BE2C (cell line): ENCODE measurements around the gene RIMS3.

Experiments used
- DNase-seq: peaks from one replicate; pipeline ENCODE4 v3.0.0-alpha.2; 2020
- H3K27me3 ChIP-seq: fragments of 250-450 bp; sonication (Bioruptor Pico); 2 replicates; pipeline ENCODE4 v1.5.1; 2020; ENCODE audit warnings: mild to moderate bottlenecking
- H3K36me3 ChIP-seq: fragments of 250-450 bp; sonication (Bioruptor Pico); 2 replicates; pipeline ENCODE4 v1.5.1; 2020; ENCODE audit warnings: mild to moderate bottlenecking
- H3K4me1 ChIP-seq: fragments of 250-450 bp; sonication (Bioruptor Pico); 2 replicates; pipeline ENCODE4 v1.5.1; 2020
- H3K4me3 ChIP-seq: 2 replicates; pipeline ENCODE4 v1.5.1; 2011; ENCODE audit warnings: low read depth, low read length
- H3K9me3 ChIP-seq: fragments of 250-450 bp; sonication (Bioruptor Pico); 2 replicates; pipeline ENCODE4 v1.5.1; 2020
- TF ChIP-seq, protein P1 (sequence below): IDR thresholded peaks from 2 replicates; pipeline ENCODE4 v1.5.1; 2012; ENCODE audit warnings: mild to moderate bottlenecking, low read depth, low read length

RIMS3 gene

DNA sequence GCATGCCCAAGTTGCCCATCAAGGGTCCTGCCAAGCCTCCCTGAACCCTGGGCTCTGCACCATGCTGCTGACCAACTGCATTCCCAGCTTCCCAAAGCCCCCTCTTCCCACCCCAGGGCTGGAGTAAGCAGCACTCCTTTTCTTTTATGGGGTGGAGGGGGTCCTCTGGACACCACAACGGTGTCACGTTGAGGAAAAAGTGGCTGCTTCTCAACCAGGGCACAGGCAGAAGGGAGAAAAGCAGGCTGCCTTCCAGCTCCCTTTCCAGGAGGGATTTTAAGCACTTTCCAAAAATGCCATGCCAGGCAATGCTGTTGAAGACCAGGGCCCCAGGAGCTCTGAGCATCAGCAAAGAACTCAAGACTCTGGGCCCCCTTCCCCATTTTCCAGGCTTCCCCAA, 691 bp downstream of the RIMS3 start:
- no peak for DNase-seq
- H3K4me3 ChIP-seq: peak overlapping the region; percentile 75

GRCh38 chr1:40664167-40664537, 1.3 kb downstream of the RIMS3 start:
- DNase-seq: peak; percentile 71
- TF ChIP-seq, protein P1, sequence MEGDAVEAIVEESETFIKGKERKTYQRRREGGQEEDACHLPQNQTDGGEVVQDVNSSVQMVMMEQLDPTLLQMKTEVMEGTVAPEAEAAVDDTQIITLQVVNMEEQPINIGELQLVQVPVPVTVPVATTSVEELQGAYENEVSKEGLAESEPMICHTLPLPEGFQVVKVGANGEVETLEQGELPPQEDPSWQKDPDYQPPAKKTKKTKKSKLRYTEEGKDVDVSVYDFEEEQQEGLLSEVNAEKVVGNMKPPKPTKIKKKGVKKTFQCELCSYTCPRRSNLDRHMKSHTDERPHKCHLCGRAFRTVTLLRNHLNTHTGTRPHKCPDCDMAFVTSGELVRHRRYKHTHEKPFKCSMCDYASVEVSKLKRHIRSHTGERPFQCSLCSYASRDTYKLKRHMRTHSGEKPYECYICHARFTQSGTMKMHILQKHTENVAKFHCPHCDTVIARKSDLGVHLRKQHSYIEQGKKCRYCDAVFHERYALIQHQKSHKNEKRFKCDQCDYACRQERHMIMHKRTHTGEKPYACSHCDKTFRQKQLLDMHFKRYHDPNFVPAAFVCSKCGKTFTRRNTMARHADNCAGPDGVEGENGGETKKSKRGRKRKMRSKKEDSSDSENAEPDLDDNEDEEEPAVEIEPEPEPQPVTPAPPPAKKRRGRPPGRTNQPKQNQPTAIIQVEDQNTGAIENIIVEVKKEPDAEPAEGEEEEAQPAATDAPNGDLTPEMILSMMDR: no peak
- H3K27me3 ChIP-seq: no peaks in the 10 kb centered on the region
- peaks cover 8% of the 10 kb centered on the region for H3K4me1 ChIP-seq
- H3K36me3 ChIP-seq: peaks cover 5% of the 10 kb centered on the region
- H3K4me3 ChIP-seq: peak overlapping the region; percentile 75
- H3K9me3 ChIP-seq: no peaks in the 10 kb centered on the region

More for the DNA sequence above, 691 bp downstream of the RIMS3 start:
- H3K4me1 ChIP-seq: peaks cover 8% of the 10 kb centered on the region
- TF ChIP-seq, protein P1: no peak
- H3K36me3 ChIP-seq: peaks cover 5% of the 10 kb centered on the region
- H3K9me3 ChIP-seq: no peaks in the 10 kb centered on the region
- H3K27me3 ChIP-seq: no peaks in the 10 kb centered on the region

- DNase-seq: peak; percentile 87
- no peaks in the 10 kb centered on the region for H3K27me3 ChIP-seq
- peaks cover 8% of the 10 kb centered on the region for H3K4me1 ChIP-seq
- TF ChIP-seq, protein P1: no peak
- peaks cover 5% of the 10 kb centered on the region for H3K36me3 ChIP-seq
- H3K9me3 ChIP-seq: no peaks in the 10 kb centered on the region
- H3K4me3 ChIP-seq: peak overlapping the region; percentile 75
Observed at GRCh38 chr1:40663324-40664166, 1.9 kb downstream of the RIMS3 start.

DNA sequence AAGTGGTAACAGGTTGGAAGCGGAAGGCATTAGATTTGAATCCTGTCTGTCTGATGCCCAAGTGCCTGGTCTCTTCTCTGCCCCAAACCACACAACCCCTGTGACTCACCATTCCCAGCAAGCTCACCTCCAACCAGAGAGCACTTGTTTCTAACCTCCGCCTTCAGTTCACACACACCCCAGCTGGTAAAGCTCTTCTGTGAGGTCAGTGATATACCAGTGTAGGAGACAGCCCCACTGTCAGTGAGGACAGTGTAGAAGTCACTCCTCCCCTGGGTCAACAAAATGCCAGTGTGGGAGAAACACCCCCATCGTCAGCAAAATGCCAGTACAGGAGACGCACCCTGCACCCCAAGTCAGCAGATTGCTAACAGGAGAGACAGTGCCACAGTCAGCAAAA, 2.6 kb downstream of the RIMS3 start:
- Histone ChIP-seq H3K27me3 (no peaks in the 10 kb centered on the region), H3K36me3 (peaks cover 5% of the 10 kb centered on the region), H3K4me1 (peaks cover 8% of the 10 kb centered on the region), H3K4me3 (peak overlapping the region; percentile 42), H3K9me3 (no peaks in the 10 kb centered on the region)
- DNase-seq: peak; percentile 18
- TF ChIP-seq, protein P1: no peak

DNA sequence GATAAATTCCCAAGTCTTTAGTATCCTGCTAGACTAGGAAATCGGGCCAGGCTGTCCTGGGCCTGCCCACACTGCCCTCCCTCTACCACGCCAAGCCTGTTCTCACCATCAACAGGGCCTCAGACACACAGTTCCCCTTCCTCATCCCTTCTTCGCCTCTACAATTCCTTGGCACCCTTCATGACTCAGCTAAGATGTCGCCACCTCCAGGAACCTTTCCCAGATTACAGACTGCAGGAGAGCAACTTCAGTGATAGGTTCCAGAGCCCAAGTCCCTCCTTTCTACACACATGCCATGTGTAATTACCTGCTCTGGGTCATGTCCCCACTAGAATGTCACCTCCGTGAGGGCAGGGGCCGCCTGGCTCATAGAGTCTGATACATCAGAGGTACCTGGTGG, 3.3 kb downstream of the RIMS3 start:
- H3K27me3 ChIP-seq: no peaks in the 10 kb centered on the region
- H3K4me1 ChIP-seq: peaks cover 8% of the 10 kb centered on the region
- H3K36me3 ChIP-seq: peaks cover 5% of the 10 kb centered on the region
- TF ChIP-seq, protein P1: no peak
- 0 out of 2 replicates have a peak overlapping the region, but pooled peaks have one; percentile 42 for H3K4me3 ChIP-seq
- DNase-seq: no peak
- H3K9me3 ChIP-seq: no peaks in the 10 kb centered on the region

DNA sequence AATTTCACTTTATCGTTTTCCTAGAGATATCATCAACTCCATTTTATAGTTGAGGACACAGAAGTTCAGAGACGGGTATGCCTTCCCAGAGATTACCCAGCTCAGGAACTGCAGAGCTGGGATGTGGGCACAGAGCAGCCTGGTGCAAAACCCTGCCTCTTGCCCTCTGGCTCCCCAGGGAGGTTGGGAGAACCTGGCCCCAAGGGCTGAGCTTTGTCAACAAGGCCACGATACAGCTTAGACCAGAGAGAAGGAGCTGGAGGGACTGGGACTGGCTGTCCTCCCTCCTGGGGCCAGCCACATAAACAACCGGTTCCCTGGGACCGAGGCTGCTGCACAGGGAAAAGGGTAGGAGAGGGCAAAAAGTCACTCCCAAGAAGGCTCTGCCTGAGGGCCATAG, 3.8 kb downstream of the RIMS3 start:
- no peak for DNase-seq
- TF ChIP-seq, protein P1: no peak
- H3K9me3 ChIP-seq: no peaks in the 10 kb centered on the region
- no peaks in the 10 kb centered on the region for H3K27me3 ChIP-seq
- peaks cover 8% of the 10 kb centered on the region for H3K4me1 ChIP-seq
- H3K36me3 ChIP-seq: peaks cover 5% of the 10 kb centered on the region
- no peak overlapping the region for H3K4me3 ChIP-seq
